ENCODE measurements around the gene ARHGAP10.
"Not testable (repeated sequence)": the region's sequence is repeated elsewhere in the genome, so short reads cannot be mapped to it uniquely, and the experiment has no call there.

The ARHGAP10 gene

GRCh38 chr4:147879676-147880075 lies 147.8 kb downstream of the ARHGAP10 start:
- Histone ChIP-seq H4K20me1 (ENCODE audit: insufficient read depth, low read length) (no peaks in the 10 kb centered on the region), H3K27me3 (ENCODE audit: insufficient read depth, low read length, poor library complexity) (no peaks in the 10 kb centered on the region), H2AFZ (ENCODE audit: low read depth, low read length) (no peak overlapping the region), H3K9me3 (ENCODE audit: insufficient read depth, low read length, severe bottlenecking) (no peaks in the 10 kb centered on the region), H3K4me1 (ENCODE audit: insufficient read depth, low read length) (no peaks in the 10 kb centered on the region), H3K4me3 (ENCODE audit: low read depth in 1 of 2, low read length in 2 of 2) (no peak overlapping the region), H3K9ac (ENCODE audit: low read depth, low read length) (no peak overlapping the region), H3K36me3 (ENCODE audit: insufficient read depth, low read length) (no peaks in the 10 kb centered on the region), H3K79me2 (ENCODE audit: insufficient read depth, low read length) (no peaks in the 10 kb centered on the region), H3K4me2 (ENCODE audit: insufficient read depth, low read length) (no peak overlapping the region), H3K27ac (ENCODE audit: low read length) (no peak overlapping the region)
- ATAC-seq (ENCODE audit: insufficient read depth, low read depth) (no peak), DNase-seq (no peak)
- TF ChIP-seq CTCF (IDR thresholded peaks at IDR 0.05; ENCODE audit: borderline replicate concordance, extremely low read depth, low read length, poor library complexity, severe bottlenecking) (no peak), EZH2 (IDR thresholded peaks at IDR 0.05; ENCODE audit: borderline replicate concordance, low read depth, low read length, severe bottlenecking) (no peak)

GRCh38 chr4:147880511-147880910 lies 148.6 kb downstream of the ARHGAP10 start:
- H3K27ac ChIP-seq (ENCODE audit: low read length), result no peak overlapping the region
- no peak overlapping the region for H2AFZ ChIP-seq (ENCODE audit: low read depth, low read length)
- no peaks in the 10 kb centered on the region for H3K79me2 ChIP-seq (ENCODE audit: insufficient read depth, low read length)
- H3K4me3 ChIP-seq (ENCODE audit: low read depth in 1 of 2, low read length in 2 of 2), result no peak overlapping the region
- H4K20me1 ChIP-seq (ENCODE audit: insufficient read depth, low read length), result no peaks in the 10 kb centered on the region
- no peak for TF ChIP-seq EZH2 (IDR thresholded peaks at IDR 0.05; ENCODE audit: borderline replicate concordance, low read depth, low read length, severe bottlenecking)
- no peak overlapping the region for H3K9ac ChIP-seq (ENCODE audit: low read depth, low read length)
- H3K4me1 ChIP-seq (ENCODE audit: insufficient read depth, low read length), result no peaks in the 10 kb centered on the region
- DNase-seq (no peak), ATAC-seq (ENCODE audit: insufficient read depth, low read depth) (no peak)
- no peaks in the 10 kb centered on the region for H3K9me3 ChIP-seq (ENCODE audit: insufficient read depth, low read length, severe bottlenecking)
- H3K4me2 ChIP-seq (ENCODE audit: insufficient read depth, low read length), result no peak overlapping the region
- no peaks in the 10 kb centered on the region for H3K36me3 ChIP-seq (ENCODE audit: insufficient read depth, low read length)
- no peaks in the 10 kb centered on the region for H3K27me3 ChIP-seq (ENCODE audit: insufficient read depth, low read length, poor library complexity)

- ATAC-seq (ENCODE audit: insufficient read depth, low read depth), result no peak
- Histone ChIP-seq H3K27ac (ENCODE audit: low read length) (no peak overlapping the region), H3K4me1 (ENCODE audit: insufficient read depth, low read length) (no peaks in the 10 kb centered on the region), H3K9me3 (ENCODE audit: insufficient read depth, low read length, severe bottlenecking) (no peaks in the 10 kb centered on the region), H3K4me3 (ENCODE audit: low read depth in 1 of 2, low read length in 2 of 2) (no peak overlapping the region), H2AFZ (ENCODE audit: low read depth, low read length) (no peak overlapping the region), H3K4me2 (ENCODE audit: insufficient read depth, low read length) (no peak overlapping the region), H3K79me2 (ENCODE audit: insufficient read depth, low read length) (no peaks in the 10 kb centered on the region), H3K9ac (ENCODE audit: low read depth, low read length) (no peak overlapping the region), H3K27me3 (ENCODE audit: insufficient read depth, low read length, poor library complexity) (no peaks in the 10 kb centered on the region), H4K20me1 (ENCODE audit: insufficient read depth, low read length) (no peaks in the 10 kb centered on the region), H3K36me3 (ENCODE audit: insufficient read depth, low read length) (no peaks in the 10 kb centered on the region)
- DNase-seq, result no peak
- TF ChIP-seq CTCF (IDR thresholded peaks at IDR 0.05; ENCODE audit: borderline replicate concordance, extremely low read depth, low read length, poor library complexity, severe bottlenecking) (no peak), EZH2 (IDR thresholded peaks at IDR 0.05; ENCODE audit: borderline replicate concordance, low read depth, low read length, severe bottlenecking) (no peak)
Observed at GRCh38 chr4:147884536-147884935, 152.6 kb downstream of the ARHGAP10 start.

- H3K36me3 ChIP-seq (ENCODE audit: insufficient read depth, low read length); H3K27ac ChIP-seq (ENCODE audit: low read length); ATAC-seq (ENCODE audit: insufficient read depth, low read depth); H3K27me3 ChIP-seq (ENCODE audit: insufficient read depth, low read length, poor library complexity); H3K9ac ChIP-seq (ENCODE audit: low read depth, low read length); H3K4me1 ChIP-seq (ENCODE audit: insufficient read depth, low read length); H2AFZ ChIP-seq (ENCODE audit: low read depth, low read length); DNase-seq; H3K4me3 ChIP-seq (ENCODE audit: low read depth in 1 of 2, low read length in 2 of 2); H3K9me3 ChIP-seq (ENCODE audit: insufficient read depth, low read length, severe bottlenecking); H3K4me2 ChIP-seq (ENCODE audit: insufficient read depth, low read length); H4K20me1 ChIP-seq (ENCODE audit: insufficient read depth, low read length); H3K79me2 ChIP-seq (ENCODE audit: insufficient read depth, low read length): not testable (repeated sequence)
Observed at GRCh38 chr4:147885216-147885615, 153.3 kb downstream of the ARHGAP10 start.

Measured in DND-41 (cell line).